Measurements from ENCODE around the gene C8G. TPM values are rescaled to one million over a fixed set of nuclear protein-coding genes. Genes with fewer than 3 reads are reported as not detected.

C8G gene
- total RNA-seq: 1.1 and 2.8 TPM in 2 replicates
- long read RNA-seq: 0 reads

- Mint-ChIP-seq H3K4me1 (ENCODE audit: low read depth) (peaks cover 2% of the 10 kb centered on the region), H3K9me3 (ENCODE audit: low read depth) (no peaks in the 10 kb centered on the region), H3K27me3 (no peaks in the 10 kb centered on the region), H3K4me3 (ENCODE audit: low read depth) (peak within 1 kb of the TSS; percentile 72), H3K27ac (peak within 1 kb of the TSS; percentile 56), H3K36me3 (ENCODE audit: insufficient read depth) (no peaks in the 10 kb centered on the region)
- DNase-seq (ENCODE audit: low spot score, unreplicated experiment): peak; percentile 94
- TF ChIP-seq CTCF (IDR thresholded peaks at IDR 0.05; ENCODE audit: unreplicated experiment): peak; percentile 99
Observed at GRCh38 chr9:136944519-136945332, at the start of gene C8G, which contains the start of gene FBXW5. TSS of gene C8G (plus strand) at chr9:136945243. CDS start at chr9:136945321, 78 bp downstream. TSS of gene FBXW5 (minus strand) at chr9:136944738. CDS start at chr9:136944083, 655 bp downstream.

DNA sequence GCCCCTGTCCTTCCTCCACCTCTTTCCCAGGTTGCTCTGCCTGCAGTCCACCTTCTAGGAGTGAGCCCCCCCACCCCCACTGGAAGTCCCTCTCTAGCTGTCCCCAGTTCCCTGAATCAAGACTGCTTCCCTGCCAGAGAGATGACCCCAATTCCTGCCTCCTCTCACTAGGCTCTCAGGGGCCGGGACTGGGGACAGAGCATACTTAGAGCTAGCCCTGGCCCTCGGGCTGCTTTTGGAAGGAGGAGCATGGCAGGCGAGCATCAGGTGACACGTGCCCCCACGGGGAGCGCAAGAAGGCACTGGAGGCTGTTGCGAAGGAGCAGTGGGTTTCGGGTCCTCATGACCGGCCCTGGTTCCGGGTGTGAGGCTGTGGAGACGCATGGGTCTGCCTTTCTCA, 49.0 kb upstream of the C8G start:
- TF ChIP-seq CTCF (IDR thresholded peaks at IDR 0.05; ENCODE audit: unreplicated experiment): no peak
- no peak overlapping the region for H3K27ac Mint-ChIP-seq
- H3K27me3 Mint-ChIP-seq: no peaks in the 10 kb centered on the region
- no peaks in the 10 kb centered on the region for H3K4me1 Mint-ChIP-seq (ENCODE audit: low read depth)
- no peak for DNase-seq (ENCODE audit: low spot score, unreplicated experiment)
- H3K36me3 Mint-ChIP-seq (ENCODE audit: insufficient read depth): peaks cover 9% of the 10 kb centered on the region
- H3K4me3 Mint-ChIP-seq (ENCODE audit: low read depth): no peak overlapping the region
- no peaks in the 10 kb centered on the region for H3K9me3 Mint-ChIP-seq (ENCODE audit: low read depth)

DNA sequence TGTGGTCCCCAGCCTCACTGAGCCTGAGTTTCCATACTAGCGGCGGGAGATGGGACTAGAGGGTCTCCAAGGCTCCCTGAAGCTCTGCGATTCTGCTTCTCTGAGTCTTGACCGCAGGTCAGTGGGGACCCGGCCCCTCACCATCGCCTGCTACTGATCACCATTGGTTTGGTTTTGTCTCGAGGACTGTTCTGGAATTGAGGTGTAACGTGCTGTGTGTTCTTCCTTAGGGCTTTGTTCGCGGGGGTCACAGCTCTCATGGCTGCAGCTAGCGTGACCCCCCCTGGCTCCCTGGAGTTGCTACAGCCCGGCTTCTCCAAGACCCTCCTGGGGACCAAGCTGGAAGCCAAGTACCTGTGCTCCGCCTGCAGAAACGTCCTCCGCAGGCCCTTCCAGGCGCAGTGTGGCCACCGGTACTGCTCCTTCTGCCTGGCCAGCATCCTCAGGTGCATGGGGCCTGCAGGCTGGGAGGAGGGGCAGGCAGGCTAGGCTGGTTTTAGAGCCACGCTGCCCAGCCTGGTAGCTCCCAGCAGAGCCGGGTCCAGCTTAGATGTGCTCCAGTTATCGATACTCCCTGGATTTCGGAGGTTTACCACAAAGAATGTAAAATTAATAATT, 46.5 kb upstream of the C8G start:
- H3K36me3 Mint-ChIP-seq (ENCODE audit: insufficient read depth): peaks cover 16% of the 10 kb centered on the region

DNA sequence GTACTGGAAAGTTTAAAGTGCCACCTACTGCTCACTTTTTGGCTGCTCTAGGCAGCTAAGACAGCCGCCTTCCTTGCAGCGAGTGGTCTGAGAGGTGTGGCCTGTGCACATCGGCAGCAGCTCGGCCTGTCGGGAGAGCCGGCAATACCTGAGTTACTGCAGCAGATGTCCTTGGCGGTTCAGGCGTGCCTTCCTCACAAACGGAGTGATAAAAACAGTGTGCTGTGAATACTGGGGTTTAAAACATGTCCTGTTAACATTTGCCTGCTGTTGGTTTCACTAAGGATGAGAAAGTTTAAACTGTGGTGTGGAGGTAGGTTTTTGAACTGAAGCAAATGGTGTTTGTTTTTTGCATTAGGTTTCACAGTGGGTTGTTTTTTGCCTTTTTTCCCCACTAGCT, 45.8 kb upstream of the C8G start:
- H3K4me1 Mint-ChIP-seq (ENCODE audit: low read depth): no peaks in the 10 kb centered on the region
- peaks cover 16% of the 10 kb centered on the region for H3K36me3 Mint-ChIP-seq (ENCODE audit: insufficient read depth)
- TF ChIP-seq CTCF (IDR thresholded peaks at IDR 0.05; ENCODE audit: unreplicated experiment): no peak
- H3K27ac Mint-ChIP-seq: no peak overlapping the region
- no peaks in the 10 kb centered on the region for H3K9me3 Mint-ChIP-seq (ENCODE audit: low read depth)
- no peak overlapping the region for H3K4me3 Mint-ChIP-seq (ENCODE audit: low read depth)
- no peaks in the 10 kb centered on the region for H3K27me3 Mint-ChIP-seq
- no peak for DNase-seq (ENCODE audit: low spot score, unreplicated experiment)

More for the DNA sequence above, 46.5 kb upstream of the C8G start:
- no peak overlapping the region for H3K4me3 Mint-ChIP-seq (ENCODE audit: low read depth)
- H3K4me1 Mint-ChIP-seq (ENCODE audit: low read depth): no peaks in the 10 kb centered on the region
- no peak for TF ChIP-seq CTCF (IDR thresholded peaks at IDR 0.05; ENCODE audit: unreplicated experiment)
- no peaks in the 10 kb centered on the region for H3K27me3 Mint-ChIP-seq
- no peak for DNase-seq (ENCODE audit: low spot score, unreplicated experiment)
- no peaks in the 10 kb centered on the region for H3K9me3 Mint-ChIP-seq (ENCODE audit: low read depth)
- H3K27ac Mint-ChIP-seq: no peak overlapping the region

DNA sequence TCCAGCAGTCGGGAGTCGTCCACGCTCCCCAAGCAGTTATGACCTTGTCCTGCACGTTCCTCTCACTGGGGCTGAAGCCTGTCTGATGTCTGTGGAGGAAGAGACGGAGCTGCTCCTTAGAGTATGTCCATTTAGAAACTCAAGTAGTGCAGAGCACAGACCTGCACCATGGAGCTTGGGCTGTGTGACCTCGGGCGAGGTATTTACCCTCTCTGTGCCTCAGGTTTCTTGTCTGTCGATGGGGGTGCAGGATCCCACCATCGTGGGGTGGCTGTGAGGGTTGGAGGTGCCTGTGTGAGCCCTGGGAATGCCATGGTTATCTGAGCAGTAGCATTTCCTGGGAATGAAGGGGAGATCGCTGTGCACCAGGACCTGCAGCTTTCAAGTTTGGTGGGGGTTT, 44.5 kb upstream of the C8G start:
- H3K27ac Mint-ChIP-seq: no peak overlapping the region
- TF ChIP-seq CTCF (IDR thresholded peaks at IDR 0.05; ENCODE audit: unreplicated experiment): no peak
- H3K4me1 Mint-ChIP-seq (ENCODE audit: low read depth): no peaks in the 10 kb centered on the region
- peaks cover 17% of the 10 kb centered on the region for H3K36me3 Mint-ChIP-seq (ENCODE audit: insufficient read depth)
- no peak overlapping the region for H3K4me3 Mint-ChIP-seq (ENCODE audit: low read depth)
- H3K9me3 Mint-ChIP-seq (ENCODE audit: low read depth): no peaks in the 10 kb centered on the region
- no peaks in the 10 kb centered on the region for H3K27me3 Mint-ChIP-seq
- no peak for DNase-seq (ENCODE audit: low spot score, unreplicated experiment)

Measured in progenitor cell of endocrine pancreas (in vitro differentiated cells).